Measurements from ENCODE around the gene SLC25A20.

The SLC25A20 gene

DNA sequence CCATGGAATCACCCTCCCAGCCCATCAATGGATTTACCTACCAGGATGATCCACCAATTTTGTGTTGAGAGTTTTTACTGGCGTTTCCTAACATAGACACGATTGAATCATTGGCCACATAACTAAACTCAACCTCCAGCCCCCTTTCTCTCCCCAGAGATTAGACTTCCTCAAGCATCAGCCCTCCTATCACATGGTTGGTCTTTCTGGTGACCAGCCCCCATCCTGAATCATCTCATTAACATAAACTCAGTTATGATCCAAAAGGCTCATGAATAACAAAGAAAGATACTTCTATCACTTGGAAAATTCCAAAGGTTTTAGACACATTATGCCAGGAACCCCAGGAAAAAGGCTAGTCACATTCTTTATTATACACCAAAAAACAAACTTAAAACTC, 72.2 kb downstream of the SLC25A20 start:
- DNase-seq (ENCODE audit: low spot score) = no peak
- TF ChIP-seq, protein P1, sequence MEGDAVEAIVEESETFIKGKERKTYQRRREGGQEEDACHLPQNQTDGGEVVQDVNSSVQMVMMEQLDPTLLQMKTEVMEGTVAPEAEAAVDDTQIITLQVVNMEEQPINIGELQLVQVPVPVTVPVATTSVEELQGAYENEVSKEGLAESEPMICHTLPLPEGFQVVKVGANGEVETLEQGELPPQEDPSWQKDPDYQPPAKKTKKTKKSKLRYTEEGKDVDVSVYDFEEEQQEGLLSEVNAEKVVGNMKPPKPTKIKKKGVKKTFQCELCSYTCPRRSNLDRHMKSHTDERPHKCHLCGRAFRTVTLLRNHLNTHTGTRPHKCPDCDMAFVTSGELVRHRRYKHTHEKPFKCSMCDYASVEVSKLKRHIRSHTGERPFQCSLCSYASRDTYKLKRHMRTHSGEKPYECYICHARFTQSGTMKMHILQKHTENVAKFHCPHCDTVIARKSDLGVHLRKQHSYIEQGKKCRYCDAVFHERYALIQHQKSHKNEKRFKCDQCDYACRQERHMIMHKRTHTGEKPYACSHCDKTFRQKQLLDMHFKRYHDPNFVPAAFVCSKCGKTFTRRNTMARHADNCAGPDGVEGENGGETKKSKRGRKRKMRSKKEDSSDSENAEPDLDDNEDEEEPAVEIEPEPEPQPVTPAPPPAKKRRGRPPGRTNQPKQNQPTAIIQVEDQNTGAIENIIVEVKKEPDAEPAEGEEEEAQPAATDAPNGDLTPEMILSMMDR (IDR thresholded peaks at IDR 0.05; ENCODE audit: extremely low read depth, missing control alignments) = no peak

DNA sequence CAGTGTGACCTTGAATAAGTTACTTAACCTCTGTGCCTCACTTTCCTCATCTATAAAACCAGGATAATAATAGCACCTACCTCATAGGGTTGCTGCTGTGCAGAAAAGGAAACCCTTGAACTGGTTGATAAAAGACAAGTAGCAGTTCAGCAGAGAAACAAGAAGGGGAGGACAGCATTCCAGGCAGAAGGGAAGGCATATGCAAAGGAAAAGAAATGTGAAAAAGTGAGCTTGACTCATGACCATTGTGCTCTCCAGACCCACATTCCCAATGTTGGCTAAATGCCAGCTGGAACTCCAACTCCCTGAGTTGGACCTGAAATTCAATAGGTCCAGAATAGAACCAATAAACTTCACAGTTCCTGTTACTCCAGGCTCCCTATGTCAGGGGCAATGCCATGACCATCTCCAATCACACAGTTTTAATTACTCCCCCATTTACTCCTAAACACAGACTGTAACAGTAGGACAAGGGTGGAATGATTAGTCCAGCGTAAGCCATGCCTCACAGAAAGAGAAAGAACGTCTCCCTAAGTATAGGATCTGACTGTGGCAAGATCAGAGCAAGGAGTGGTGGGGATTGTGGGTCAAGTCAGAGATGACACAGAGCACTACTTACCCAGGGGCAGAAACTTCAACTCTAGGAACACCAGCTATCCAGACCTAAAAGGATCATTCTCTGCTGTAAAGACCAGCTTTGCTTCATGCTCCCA, 77.9 kb downstream of the SLC25A20 start:
- TF ChIP-seq, protein P1 (IDR thresholded peaks at IDR 0.05; ENCODE audit: extremely low read depth, missing control alignments) = no peak
- no peak for DNase-seq (ENCODE audit: low spot score)

- TF ChIP-seq, protein P1 (IDR thresholded peaks at IDR 0.05; ENCODE audit: extremely low read depth, missing control alignments) = no peak
- no peak for DNase-seq (ENCODE audit: low spot score)
These were observed 79.2 kb downstream of the SLC25A20 start for GRCh38 chr3:48819234-48820221.

DNA sequence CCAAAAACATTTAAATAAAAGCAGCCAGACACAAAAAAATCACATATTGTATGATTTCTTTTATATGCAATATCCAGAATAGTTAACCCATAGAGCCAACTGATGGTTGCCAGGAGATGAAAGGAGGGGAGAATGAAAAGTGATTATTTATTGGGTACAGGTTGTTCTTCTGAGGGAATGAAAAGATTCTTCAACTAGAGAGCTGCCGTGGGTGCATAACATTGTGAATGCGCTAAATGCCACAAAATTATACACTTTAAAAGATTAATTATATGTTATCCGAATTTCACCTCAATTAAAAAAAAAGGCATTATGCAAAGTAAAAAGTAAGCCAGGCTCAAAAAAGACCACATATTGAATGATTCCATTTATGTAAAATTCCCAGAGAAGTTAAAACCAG, 87.2 kb downstream of the SLC25A20 start:
- no peak for DNase-seq (ENCODE audit: low spot score)
- TF ChIP-seq, protein P1 (IDR thresholded peaks at IDR 0.05; ENCODE audit: extremely low read depth, missing control alignments) = no peak
